ENCODE data around the gene MTUS2.

MTUS2 gene

DNA sequence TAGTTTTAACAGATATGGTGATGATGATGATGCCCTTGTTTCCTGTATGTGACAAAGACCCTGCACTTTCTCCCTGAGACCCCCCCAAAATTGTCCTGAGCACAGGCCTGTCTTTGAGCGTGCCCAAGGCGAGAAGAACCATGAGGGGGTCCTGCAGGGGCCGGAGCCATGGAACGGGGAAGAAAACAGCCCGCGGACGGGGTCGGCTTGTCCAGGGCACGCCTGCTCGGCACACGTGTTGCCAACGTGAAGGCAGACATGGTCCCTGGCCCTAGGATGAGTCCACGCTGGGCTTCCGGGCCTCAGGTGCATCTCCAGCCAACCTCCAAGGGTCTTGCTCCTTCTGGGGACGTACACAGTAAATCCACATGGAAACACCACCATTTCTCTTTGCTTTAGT, 684.6 kb downstream of the MTUS2 start:
- DNase-seq (ENCODE audit: low read depth in 1 of 2, low spot score in 1 of 2), result no peak
- Histone ChIP-seq H3K27ac (replicated peaks) (no peak overlapping the region), H3K27me3 (ENCODE audit: insufficient read depth, poor library complexity, severe bottlenecking) (no peaks in the 10 kb centered on the region), H3K4me3 (replicated peaks; ENCODE audit: insufficient read depth, low read length) (no peak overlapping the region)
- TF ChIP-seq POLR2AphosphoS5 (IDR thresholded peaks at IDR 0.05; ENCODE audit: low read depth), result no peak

DNA sequence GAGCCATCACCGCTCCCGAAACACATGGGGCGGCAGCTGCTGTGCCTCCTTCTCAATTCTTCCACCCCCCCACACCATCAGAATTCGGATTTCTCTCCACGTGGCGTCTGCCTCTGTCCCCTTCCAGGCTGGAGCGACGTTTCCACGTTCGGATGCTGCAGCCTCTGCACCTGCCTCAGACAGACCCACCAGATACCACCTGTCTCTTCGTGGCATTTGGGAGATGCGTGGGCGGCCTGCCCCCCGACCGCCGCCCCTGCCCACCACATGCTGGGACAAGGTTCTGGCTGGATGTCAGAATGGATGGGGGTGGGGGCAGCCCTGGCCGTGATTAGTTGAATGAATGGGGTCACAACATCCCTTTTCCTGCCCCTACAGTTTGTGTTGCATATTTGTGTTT, 685.4 kb downstream of the MTUS2 start:
- Histone ChIP-seq H3K27me3 (ENCODE audit: insufficient read depth, poor library complexity, severe bottlenecking) (no peaks in the 10 kb centered on the region), H3K27ac (replicated peaks) (no peak overlapping the region), H3K4me3 (replicated peaks; ENCODE audit: insufficient read depth, low read length) (no peak overlapping the region)
- no peak for DNase-seq (ENCODE audit: low read depth in 1 of 2, low spot score in 1 of 2)
- TF ChIP-seq, protein P1, sequence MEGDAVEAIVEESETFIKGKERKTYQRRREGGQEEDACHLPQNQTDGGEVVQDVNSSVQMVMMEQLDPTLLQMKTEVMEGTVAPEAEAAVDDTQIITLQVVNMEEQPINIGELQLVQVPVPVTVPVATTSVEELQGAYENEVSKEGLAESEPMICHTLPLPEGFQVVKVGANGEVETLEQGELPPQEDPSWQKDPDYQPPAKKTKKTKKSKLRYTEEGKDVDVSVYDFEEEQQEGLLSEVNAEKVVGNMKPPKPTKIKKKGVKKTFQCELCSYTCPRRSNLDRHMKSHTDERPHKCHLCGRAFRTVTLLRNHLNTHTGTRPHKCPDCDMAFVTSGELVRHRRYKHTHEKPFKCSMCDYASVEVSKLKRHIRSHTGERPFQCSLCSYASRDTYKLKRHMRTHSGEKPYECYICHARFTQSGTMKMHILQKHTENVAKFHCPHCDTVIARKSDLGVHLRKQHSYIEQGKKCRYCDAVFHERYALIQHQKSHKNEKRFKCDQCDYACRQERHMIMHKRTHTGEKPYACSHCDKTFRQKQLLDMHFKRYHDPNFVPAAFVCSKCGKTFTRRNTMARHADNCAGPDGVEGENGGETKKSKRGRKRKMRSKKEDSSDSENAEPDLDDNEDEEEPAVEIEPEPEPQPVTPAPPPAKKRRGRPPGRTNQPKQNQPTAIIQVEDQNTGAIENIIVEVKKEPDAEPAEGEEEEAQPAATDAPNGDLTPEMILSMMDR (IDR thresholded peaks at IDR 0.05; ENCODE audit: insufficient read depth, low read length), result no peak
- TF ChIP-seq SPI1 (IDR thresholded peaks at IDR 0.05; ENCODE audit: borderline replicate concordance, low read depth) (no peak), POLR2AphosphoS5 (IDR thresholded peaks at IDR 0.05; ENCODE audit: low read depth) (no peak), REST (IDR thresholded peaks at IDR 0.05; ENCODE audit: insufficient replicate concordance, low read depth) (no peak), GABPA (IDR thresholded peaks at IDR 0.05; ENCODE audit: low read depth) (no peak)

DNA sequence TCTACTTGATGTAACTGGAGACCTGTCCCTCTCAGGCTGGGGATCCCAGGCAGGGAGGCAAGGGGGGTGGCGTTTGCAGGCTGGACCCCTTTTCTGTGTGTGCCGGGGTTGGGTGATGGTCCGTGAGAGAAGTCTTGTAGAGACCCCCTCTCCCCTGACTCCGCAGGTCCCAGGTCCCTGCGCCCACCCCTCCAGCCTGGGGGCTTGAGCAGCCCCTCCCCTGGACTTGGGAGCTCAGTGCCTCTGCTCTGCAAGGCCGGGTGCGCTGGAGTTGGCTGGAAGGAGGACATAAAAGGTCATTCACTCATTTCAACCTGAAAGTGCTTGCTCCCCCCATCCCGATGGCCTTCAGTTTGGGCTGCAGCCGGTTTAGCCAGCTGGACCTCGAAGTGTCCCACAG, 685.8 kb downstream of the MTUS2 start:
- Histone ChIP-seq H3K27me3 (ENCODE audit: insufficient read depth, poor library complexity, severe bottlenecking) (no peaks in the 10 kb centered on the region), H3K27ac (replicated peaks) (no peak overlapping the region), H3K4me3 (replicated peaks; ENCODE audit: insufficient read depth, low read length) (no peak overlapping the region)
- TF ChIP-seq POLR2AphosphoS5 (IDR thresholded peaks at IDR 0.05; ENCODE audit: low read depth), result no peak
- no peak for DNase-seq (ENCODE audit: low read depth in 1 of 2, low spot score in 1 of 2)

DNA sequence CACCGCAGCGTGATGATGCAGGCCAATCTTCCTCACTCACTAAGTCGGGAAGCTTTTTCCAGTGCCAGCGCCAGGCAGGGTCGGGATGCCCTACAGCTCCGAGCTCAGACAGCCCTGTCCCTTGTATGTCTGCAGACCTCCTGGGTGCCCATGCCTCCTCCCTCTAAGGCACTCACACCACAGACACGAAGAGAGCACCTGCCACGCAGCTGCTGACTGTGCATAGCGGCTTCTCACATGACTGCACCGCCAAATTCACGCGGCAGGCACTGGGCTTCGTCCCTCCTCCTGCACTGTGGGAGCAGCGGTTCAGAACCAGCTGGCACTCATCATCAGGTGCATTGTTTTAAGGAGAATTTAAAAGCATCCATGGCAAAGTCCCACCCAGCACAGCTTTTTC, 687.2 kb downstream of the MTUS2 start:
- TF ChIP-seq SPI1 (IDR thresholded peaks at IDR 0.05; ENCODE audit: borderline replicate concordance, low read depth) (no peak), GABPA (IDR thresholded peaks at IDR 0.05; ENCODE audit: low read depth) (no peak), REST (IDR thresholded peaks at IDR 0.05; ENCODE audit: insufficient replicate concordance, low read depth) (no peak), POLR2AphosphoS5 (IDR thresholded peaks at IDR 0.05; ENCODE audit: low read depth) (no peak)
- TF ChIP-seq, protein P1 (IDR thresholded peaks at IDR 0.05; ENCODE audit: insufficient read depth, low read length), result no peak
- no peak for DNase-seq (ENCODE audit: low read depth in 1 of 2, low spot score in 1 of 2)
- Histone ChIP-seq H3K27me3 (ENCODE audit: insufficient read depth, poor library complexity, severe bottlenecking) (no peaks in the 10 kb centered on the region), H3K4me3 (replicated peaks; ENCODE audit: insufficient read depth, low read length) (no peak overlapping the region), H3K27ac (replicated peaks) (no peak overlapping the region)

DNA sequence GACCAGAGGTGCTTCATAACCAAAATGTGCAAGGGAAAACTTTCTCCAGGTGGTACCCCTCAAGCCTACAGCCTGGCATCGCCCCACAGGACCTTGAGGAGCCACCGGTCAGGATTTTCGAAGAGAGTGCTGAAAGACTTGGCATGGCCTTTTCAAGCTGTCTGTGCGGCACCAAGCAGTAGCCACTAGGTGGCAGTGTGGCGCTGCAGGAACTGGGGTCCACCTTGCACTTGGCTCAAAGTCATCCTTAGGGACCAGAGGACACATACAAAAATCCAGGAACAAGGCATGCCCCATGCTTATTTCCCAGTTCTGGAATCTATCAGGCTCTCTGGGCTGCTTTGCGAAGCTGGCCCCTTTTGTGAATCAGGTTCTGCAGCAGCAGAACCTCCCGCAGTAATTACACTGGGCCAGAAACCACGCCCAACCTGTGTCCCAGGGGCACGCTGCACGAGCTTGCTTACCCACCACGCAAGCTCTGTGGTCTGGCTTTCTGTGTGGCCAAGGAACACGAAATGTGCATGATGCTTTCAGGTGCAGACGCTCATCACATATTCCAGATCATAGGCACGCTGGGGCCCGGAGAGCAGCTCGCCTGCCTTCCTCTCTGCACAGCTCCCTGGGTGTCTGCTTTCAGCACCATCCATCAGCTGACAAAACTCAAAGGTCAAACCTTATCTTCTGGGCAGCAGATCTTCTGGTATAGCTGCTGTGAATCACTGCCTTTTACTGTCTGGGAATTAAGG, 688.2 kb downstream of the MTUS2 start:
- Histone ChIP-seq H3K27me3 (ENCODE audit: insufficient read depth, poor library complexity, severe bottlenecking) (no peaks in the 10 kb centered on the region), H3K4me3 (replicated peaks; ENCODE audit: insufficient read depth, low read length) (no peak overlapping the region), H3K27ac (replicated peaks) (no peak overlapping the region)
- no peak for TF ChIP-seq GABPA (IDR thresholded peaks at IDR 0.05; ENCODE audit: low read depth)
- TF ChIP-seq, protein P1 (IDR thresholded peaks at IDR 0.05; ENCODE audit: insufficient read depth, low read length), result peak; percentile 98
- peak; percentile 55 to 76 for DNase-seq (ENCODE audit: low read depth in 1 of 2, low spot score in 1 of 2)

Data from HL-60 (cell line).